CD4-positive, alpha-beta T cell treated with Interleukin-6 for 4 hours (primary cell): ENCODE measurements around the gene CACNA1D.

ENCODE experiments used
- DNase-seq: peaks from one replicate; pipeline ENCODE4 v3.0.0-alpha.2; 2020; ENCODE audit warnings: mixed read lengths

CACNA1D gene

GRCh38 chr3:53763353-53763752 is 268.9 kb downstream of the CACNA1D start:
- no peak for DNase-seq

DNA sequence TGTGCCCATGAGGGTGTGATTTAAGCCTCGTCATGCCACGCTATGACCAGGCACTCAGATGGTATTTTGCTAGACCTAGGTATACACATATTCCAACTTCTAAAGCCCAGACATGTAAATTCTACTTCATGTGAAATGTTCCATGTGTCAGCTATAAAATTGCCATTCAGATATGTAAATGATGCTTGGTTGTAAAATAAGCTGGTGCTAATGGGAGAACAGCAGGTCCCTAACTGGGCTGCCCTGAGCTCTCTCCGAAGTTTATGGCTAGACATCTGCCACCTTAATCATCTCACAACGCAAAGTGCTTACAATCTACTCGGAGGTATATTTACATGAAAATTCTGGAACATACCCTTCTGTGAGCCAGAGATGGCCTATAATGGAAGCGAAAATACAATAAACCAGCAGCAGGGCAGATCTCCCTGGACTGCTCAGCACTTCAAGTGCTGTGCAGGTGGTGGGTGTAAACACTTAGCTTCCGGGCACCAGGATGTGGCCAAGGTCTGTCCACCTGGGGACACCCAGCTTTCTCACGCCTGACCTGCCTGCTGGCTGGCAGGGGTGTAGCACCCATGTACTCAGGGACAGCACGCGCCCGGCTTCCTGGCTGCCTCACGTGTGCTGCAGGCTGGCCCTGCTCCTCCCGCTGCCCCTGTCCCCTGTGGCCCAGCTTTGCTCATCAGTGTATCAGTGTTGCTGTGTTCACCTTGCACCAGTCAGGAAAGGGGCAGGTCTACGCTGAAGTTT is 269.8 kb downstream of the CACNA1D start:
- no peak for DNase-seq

DNA sequence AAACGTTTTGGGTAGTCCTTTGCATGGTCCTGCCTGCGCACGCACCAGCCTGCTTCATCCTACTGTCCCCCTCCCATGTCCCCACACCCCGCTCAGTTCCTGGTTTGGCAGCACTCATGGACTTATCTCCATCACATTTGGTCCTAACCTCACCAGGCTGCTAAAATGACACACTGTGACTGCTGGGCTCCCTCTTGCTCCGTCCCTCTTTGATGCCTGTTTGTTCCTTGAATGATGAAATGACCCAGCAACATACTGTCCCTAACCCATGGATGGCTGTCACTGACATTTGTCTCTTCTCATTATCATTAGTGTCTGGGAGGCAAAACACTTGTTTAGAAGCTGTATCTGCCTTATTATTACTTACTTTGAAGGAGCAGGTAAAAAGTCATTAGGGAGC is 271.3 kb downstream of the CACNA1D start:
- DNase-seq: no peak

DNA sequence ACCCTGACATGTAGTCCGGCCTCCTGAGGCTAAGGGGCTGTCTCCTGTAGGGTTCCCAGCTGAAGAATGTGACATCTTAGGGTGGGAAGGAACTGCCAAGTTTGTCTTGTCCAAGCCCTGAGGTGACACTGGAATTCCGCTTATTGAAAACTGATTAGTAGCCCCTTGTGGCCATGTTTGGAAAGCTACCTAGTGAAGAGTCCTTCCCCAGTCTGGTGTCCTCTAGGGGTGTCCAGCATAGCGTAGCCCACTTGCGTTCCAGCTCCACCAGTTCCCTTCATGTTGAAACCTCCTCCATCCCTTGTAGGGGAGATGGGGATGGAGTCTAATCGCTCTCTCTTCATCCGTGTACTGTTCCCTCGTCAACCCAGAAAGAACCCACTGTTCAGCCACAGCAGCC is 272.3 kb downstream of the CACNA1D start:
- no peak for DNase-seq

DNA sequence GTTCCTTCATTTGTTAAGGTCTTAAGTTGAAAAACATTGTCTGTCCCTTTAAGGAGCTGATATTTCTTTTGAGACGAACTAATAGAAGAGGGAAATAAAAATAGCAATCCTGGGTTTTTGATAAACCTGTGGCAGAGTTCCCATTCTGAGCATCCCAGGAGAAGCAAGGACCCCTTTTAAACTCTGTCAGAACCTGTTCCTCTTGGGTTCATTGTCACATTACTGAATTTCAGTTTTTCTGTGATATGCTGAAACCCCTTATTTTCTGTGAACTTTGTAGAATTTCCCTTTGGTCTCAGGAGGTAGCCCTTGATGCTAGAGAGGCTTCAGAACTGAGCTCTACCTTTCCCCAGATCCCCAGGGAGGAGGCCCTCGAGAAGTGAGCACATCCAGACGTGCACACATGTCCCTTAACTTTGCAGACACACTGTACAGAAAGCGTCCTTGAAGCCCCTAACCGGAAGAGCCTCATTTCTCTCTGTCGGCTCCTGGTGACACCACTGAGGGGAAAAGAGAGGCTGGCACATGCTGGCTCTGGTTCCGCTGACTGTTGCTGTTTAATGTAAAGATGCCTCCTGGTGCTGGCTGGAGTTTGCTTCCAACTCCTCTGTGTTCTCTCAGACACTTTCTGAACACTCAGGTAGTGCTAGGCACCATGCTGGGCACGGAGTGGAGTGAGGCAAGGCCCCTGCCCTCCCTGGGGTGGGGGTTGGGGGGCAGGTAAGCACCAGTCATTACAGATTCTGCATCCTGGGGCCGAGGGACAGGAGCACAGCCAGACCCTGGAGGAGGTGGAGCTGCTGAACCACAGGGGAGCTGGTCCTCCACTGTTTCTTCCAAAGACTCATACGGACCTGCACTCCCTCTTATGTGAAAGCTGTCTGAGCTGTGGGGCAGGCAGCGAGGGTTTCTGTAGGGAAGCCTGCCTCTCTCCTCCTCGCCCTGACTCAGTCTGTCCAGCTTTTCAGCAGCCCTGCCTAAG is 274.4 kb downstream of the CACNA1D start:
- no peak for DNase-seq

DNA sequence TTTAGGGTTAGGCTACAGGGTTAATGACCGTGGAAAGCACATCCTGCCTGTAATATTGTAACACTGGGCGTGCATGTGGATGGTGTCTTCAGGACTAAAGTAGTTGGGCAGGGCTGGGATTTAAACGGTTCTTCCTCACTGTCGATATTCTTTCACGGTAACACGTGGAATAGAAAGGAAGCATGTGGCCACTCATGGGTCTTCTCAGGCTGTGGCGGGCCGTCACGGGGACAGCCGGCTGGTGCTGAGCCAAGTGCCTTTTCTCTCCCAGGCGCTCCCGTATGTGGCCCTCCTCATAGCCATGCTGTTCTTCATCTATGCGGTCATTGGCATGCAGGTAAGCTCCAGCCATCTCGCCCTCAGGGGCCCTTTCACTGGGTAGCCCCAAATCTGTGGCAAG is 278.2 kb downstream of the CACNA1D start:
- DNase-seq: no peak

DNA sequence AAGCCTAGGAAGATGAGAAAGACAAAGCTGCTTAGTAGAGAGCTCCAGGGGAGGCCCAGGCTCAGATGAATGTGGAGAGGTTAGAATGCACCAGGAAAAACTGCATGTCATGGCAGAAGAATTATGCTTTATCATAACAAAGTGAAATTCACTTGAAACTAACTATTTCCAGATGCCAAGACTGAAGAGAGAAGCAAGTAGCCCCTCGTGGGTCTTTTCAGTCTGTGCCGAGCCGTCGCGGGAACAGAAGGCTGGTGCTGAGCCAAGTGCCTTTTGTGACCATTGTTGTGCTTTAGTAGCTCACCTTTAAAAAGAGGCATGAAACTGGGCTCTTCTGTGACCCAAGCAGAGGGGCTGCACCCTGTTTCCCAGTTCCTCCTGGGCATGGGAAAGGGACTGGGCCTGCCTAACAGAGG is 278.6 kb downstream of the CACNA1D start:
- no peak for DNase-seq

DNA sequence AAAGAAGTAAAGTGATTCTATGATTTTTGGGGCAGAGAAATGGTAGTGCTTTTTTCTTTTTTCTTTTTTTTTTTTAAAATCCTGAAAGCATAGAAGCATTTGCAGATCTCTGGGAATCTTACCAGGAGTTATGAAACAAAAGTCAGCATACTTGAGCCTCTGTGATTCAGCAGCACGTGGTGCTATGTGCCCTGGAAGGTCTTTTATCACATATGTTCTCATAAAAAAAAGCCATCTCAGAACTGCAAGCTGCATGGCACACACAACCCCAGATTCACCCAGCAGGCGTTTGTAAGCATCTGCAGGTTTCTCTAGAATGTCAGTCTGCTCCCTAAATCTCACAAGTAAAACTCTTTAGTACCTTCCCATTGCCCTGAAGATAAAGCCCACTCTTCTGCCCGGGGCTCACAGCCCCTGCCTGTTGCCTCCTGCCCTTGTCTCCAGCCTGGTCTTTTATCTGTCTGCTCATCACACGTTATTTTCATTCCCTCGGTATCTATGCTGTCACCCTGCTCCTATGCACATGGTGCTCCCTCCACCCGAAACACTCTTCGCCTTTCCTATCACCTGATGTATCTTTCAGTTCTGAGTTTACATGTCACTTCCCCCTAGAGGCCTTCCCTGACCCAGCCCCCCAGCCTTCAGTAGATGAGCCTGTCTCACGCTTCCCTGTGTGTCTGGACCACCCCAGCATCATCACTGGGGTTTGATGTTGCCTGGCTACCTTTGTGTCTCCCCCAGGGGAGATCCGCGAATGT is 279.4 kb downstream of the CACNA1D start:
- DNase-seq: no peak

DNA sequence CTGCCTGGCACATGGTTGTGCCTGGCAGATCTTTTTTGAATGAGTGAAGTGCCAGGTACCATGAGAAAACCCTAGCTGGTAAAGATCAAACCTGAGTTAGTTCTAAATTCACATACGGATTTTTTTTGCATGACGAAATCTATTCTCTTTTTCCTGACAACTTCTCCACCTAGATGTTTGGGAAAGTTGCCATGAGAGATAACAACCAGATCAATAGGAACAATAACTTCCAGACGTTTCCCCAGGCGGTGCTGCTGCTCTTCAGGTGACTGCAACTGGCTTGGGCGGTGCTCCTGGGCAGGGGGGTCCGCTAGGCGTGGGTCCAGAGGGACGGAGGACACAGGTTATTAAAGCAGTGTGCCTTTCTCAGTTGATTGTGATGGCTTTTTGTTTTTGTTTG is 280.0 kb downstream of the CACNA1D start:
- DNase-seq: no peak

GRCh38 chr3:53775018-53775417 is 280.6 kb downstream of the CACNA1D start:
- no peak for DNase-seq

- no peak for DNase-seq
Measured at GRCh38 chr3:53775834-53776251, 281.4 kb downstream of the CACNA1D start.

DNA sequence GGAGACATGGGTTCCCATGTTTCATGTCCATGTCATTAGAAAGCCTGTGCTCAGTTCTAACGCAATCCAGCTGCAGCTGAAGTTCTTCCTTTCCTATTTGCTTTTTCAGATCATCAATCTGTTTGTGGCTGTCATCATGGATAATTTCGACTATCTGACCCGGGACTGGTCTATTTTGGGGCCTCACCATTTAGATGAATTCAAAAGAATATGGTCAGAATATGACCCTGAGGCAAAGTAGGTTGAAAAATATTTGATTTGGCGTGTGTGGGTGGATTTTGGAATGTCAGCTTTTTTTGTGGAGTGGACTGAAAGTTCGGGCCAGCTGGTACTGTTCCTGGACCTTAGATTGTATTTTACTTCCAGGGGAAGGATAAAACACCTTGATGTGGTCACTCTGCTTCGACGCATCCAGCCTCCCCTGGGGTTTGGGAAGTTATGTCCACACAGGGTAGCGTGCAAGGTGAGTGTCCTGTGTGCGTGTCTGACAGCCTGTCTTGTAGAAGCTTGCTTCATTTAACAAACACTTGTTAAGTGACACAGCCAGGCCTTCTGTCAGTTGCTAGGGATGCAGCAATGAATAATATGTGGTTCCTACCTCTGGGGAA is 282.2 kb downstream of the CACNA1D start:
- no peak for DNase-seq

- no peak for DNase-seq
Measured at GRCh38 chr3:53777468-53777867, 283.1 kb downstream of the CACNA1D start.

GRCh38 chr3:53778153-53778552 is 283.7 kb downstream of the CACNA1D start:
- no peak for DNase-seq

DNA sequence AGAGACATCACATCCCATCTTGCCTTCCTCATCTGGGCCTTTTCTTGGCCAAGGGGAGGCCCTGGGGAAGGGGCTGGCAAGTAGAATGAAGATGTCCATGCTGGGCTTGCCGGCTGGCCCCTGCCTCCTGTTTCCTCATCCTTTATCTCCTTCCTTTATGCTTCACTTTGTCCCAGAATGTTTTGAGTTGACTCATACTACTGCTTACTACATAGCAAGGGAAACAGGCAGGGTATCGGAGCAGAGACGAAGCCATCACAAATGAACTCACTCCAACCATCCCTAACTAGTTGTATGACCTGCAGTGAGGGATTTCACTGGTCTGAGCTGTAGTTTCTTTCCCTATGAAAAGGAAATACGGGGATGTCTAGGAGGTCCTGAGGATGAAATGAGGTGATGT is 285.8 kb downstream of the CACNA1D start:
- no peak for DNase-seq

- DNase-seq: no peak
Measured at GRCh38 chr3:53780806-53781205, 286.4 kb downstream of the CACNA1D start.

DNA sequence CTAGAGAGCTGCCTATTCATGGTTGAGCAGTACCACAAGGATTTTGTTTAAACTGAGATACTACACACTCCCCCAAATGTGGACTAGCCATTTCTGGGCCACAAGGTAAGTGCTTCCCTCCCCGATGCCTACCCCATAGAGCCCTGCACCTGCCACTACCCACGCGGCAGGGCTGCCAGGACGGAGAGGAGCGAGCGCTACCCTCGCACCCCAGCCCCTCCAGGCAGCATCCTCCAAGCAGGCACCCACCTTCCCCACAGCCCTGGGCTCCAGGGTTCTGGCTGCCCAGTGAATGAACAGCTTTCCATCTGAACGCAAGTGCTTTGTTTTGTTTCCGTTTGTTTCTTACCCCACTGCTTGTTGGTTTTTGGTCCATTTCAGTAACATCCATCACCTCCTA is 292.6 kb downstream of the CACNA1D start:
- DNase-seq: no peak

- no peak for DNase-seq
Measured at GRCh38 chr3:53788038-53788437, 293.6 kb downstream of the CACNA1D start.

DNA sequence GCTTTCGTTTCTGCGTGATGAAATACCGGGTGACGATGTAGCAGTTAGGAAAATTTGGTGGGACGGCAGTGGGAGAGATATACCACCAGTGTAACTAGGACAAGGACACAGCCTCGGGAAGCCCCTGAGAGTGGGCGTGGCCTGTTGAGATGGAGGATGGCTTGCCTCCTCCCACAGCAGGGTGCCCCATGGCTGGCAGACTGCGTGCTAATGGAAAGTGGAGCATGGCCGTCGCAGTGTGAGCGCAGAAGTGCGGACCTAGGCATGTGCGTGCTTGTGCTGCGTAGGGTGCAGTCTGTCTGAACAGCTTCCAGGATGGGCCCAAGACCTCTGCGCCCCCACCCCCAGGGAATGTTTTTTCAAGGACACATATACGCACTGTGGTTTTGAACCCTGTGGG is 295.0 kb downstream of the CACNA1D start:
- no peak for DNase-seq

DNA sequence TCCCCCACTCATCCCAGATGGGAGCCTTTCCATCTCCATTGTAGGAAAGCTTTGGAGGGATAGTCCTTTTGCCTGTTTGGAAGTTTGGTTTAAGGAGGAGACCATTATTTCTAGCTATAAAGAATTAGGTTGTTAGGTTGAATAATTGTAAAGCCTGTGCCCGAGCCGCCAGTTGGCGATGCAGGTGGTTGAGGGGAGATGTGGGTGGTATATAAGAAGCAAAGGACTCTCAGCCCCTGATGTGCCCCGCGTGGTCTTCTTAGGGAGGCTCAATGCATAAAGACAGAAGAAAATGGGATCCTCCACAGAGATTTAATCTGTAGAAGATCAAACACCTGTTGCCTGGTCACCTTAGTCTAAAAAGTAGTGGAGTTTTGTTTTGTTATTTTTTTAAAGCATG is 296.1 kb downstream of the CACNA1D start:
- no peak for DNase-seq

DNA sequence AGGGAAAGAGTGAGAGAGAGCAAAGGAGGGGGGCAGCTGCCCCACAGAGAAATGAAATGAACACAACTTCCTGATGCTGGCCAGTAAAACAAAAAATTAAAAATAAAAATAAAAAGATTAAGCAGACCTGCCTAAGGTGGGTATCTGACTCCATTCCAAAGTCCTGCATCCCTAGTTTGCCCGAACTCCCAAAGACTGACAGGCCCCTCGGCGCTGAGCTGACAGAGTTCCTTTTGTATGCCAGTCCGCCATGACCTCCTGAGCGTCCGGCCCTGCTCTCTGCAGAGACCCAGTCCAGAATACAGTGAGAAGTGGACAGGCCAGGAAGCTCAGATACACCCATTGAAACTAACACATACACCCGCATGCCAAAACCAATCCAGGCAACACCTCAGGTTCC is 296.9 kb downstream of the CACNA1D start:
- no peak for DNase-seq

GRCh38 chr3:53792866-53793265 is 298.5 kb downstream of the CACNA1D start:
- no peak for DNase-seq

DNA sequence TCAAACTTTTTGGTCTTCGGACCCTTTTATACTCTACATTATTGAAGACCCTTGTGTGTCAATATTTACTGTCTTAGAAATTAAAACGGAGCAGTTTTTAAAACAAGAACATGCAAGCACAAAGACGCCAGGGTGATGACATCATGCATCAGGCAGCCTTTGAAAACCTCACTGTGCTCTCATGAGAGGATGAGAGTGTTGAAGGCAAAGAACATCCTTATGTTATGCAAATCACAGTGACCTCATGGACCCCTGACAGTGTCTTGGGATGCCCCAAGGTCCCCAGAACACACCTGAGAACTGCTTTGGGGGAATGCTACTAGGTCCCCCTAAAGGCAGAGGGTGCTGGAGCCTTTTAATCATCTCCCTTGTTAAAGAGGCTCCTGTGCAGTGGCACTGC is 300.2 kb downstream of the CACNA1D start:
- DNase-seq: no peak
